Neural progenitor cell (in vitro differentiated cells): Measurements from ENCODE around the gene RPRD2. TPM values are rescaled to one million over a fixed set of nuclear protein-coding genes. Genes with fewer than 3 reads are reported as not detected.
"Not testable (repeated sequence)": the region's sequence is repeated elsewhere in the genome, so short reads cannot be mapped to it uniquely, and the experiment has no call there.

Experiments used
- DNase-seq: peaks from one replicate; pipeline ENCODE4 v3.0.0-alpha.2; 2016; ENCODE audit warnings: low spot score
- H2AFZ ChIP-seq: fragments of 200-600 bp; sonication (generic); replicated peaks from 2 replicates; pipeline ENCODE4 v1.6.1; 2016; ENCODE audit warnings: antibody characterized with exemption
- H3F3A ChIP-seq: fragments of 200-600 bp; sonication (generic); 2 replicates; pipeline ENCODE4 v1.6.1; 2016; ENCODE audit warnings: antibody characterized with exemption, low read depth
- H3K27ac ChIP-seq: fragments of 200-600 bp; sonication (generic); 2 replicates; pipeline ENCODE4 v1.5.1; 2016; ENCODE audit warnings: mild to moderate bottlenecking
- H3K27me3 ChIP-seq: fragments of 200-600 bp; sonication (generic); 2 replicates; pipeline ENCODE4 v1.6.1; 2016; ENCODE audit warnings: mild to moderate bottlenecking, moderate library complexity
- H3K36me3 ChIP-seq: fragments of 200-600 bp; sonication (generic); 2 replicates; pipeline ENCODE4 v1.5.1; 2016
- H3K4me1 ChIP-seq: fragments of 200-600 bp; sonication (generic); 2 replicates; pipeline ENCODE4 v1.6.1; 2016; ENCODE audit warnings: mixed run types
- H3K4me2 ChIP-seq: fragments of 200-600 bp; sonication (generic); 2 replicates; pipeline ENCODE4 v1.6.1; 2016
- H3K4me3 ChIP-seq: fragments of 200-600 bp; sonication (generic); 2 replicates; pipeline ENCODE4 v1.5.1; 2016
- H3K79me2 ChIP-seq: fragments of 200-600 bp; sonication (generic); 2 replicates; pipeline ENCODE4 v1.6.1; 2016; ENCODE audit warnings: low read depth
- H3K9ac ChIP-seq: fragments of 200-600 bp; sonication (generic); 2 replicates; pipeline ENCODE4 v1.6.1; 2016
- H3K9me3 ChIP-seq: fragments of 200-600 bp; sonication (generic); 2 replicates; pipeline ENCODE4 v1.5.1; 2016; ENCODE audit warnings: low read depth
- H4K20me1 ChIP-seq: fragments of 200-600 bp; sonication (generic); 2 replicates; pipeline ENCODE4 v1.6.1; 2016; ENCODE audit warnings: low read depth
- H3K27ac Mint-ChIP-seq: 3 replicates; pipeline ENCODE4 v1.8.0; 2021; ENCODE audit warnings: mixed read lengths
- H3K27me3 Mint-ChIP-seq: 2 replicates; pipeline ENCODE4 v1.8.0; 2022; ENCODE audit warnings: low read depth, mild to moderate bottlenecking, inconsistent platforms, moderate library complexity, mixed read lengths; ENCODE audit not compliant: insufficient read depth
- H3K36me3 Mint-ChIP-seq: 3 replicates; pipeline ENCODE4 v1.8.0; 2021; ENCODE audit warnings: mixed read lengths
- H3K4me1 Mint-ChIP-seq: 3 replicates; pipeline ENCODE4 v1.8.0; 2021; ENCODE audit warnings: mixed read lengths
- H3K4me3 Mint-ChIP-seq: 3 replicates; pipeline ENCODE4 v1.8.0; 2021; ENCODE audit warnings: mild to moderate bottlenecking, moderate library complexity, mixed read lengths
- H3K9me3 Mint-ChIP-seq: 3 replicates; pipeline ENCODE4 v1.8.0; 2020; ENCODE audit warnings: mixed read lengths
- CTCF ChIP-seq: fragments of 200-600 bp; sonication (generic); IDR thresholded peaks from 2 replicates; pipeline ENCODE4 v1.5.1; 2017; ENCODE audit warnings: antibody characterized with exemption, mild to moderate bottlenecking
- EZH2 ChIP-seq: fragments of 200-600 bp; sonication (generic); IDR thresholded peaks from 2 replicates; pipeline ENCODE4 v1.6.1; 2017; ENCODE audit warnings: antibody characterized with exemption, mild to moderate bottlenecking, moderate library complexity
- EZH2phosphoT487 ChIP-seq: fragments of 200-600 bp; sonication (generic); IDR thresholded peaks from 2 replicates; pipeline ENCODE4 v1.6.1; 2017; ENCODE audit warnings: antibody characterized with exemption
- total RNA-seq: library from RNA; depleted of rRNA; stranded (reverse); fragments of >200 nt; gene quantifications from 2 replicates; pipeline ENCODE4 v1.2.3, GENCODE V29; 2015; ENCODE audit warnings: low replicate concordance

The RPRD2 gene
- total RNA-seq, 1 donor from 2014 or later, result 20.0 TPM

GRCh38 chr1:150388241-150388640 lies 24.3 kb downstream of the RPRD2 start:
- H3K79me2 ChIP-seq, result peaks cover 100% of the 10 kb centered on the region
- peaks cover 79% of the 10 kb centered on the region for H4K20me1 ChIP-seq
- H3F3A ChIP-seq, result peaks cover 6% of the 10 kb centered on the region

GRCh38 chr1:150389650-150390049 lies 25.7 kb downstream of the RPRD2 start:
- no peak overlapping the region for H2AFZ ChIP-seq
- no peak overlapping the region for H3K27ac ChIP-seq
- Mint-ChIP-seq H3K9me3 (no peaks in the 10 kb centered on the region), H3K27me3 (peaks cover 3% of the 10 kb centered on the region), H3K27ac (no peak overlapping the region), H3K4me1 (no peaks in the 10 kb centered on the region), H3K36me3 (peaks cover 5% of the 10 kb centered on the region), H3K4me3 (no peak overlapping the region)
- H3F3A ChIP-seq, result peaks cover 6% of the 10 kb centered on the region
- H3K36me3 ChIP-seq, result no peaks in the 10 kb centered on the region
- no peak overlapping the region for H3K9ac ChIP-seq
- no peak overlapping the region for H3K4me2 ChIP-seq
- H4K20me1 ChIP-seq, result peaks cover 68% of the 10 kb centered on the region
- H3K9me3 ChIP-seq, result no peaks in the 10 kb centered on the region
- DNase-seq, result no peak
- TF ChIP-seq EZH2phosphoT487 (no peak), EZH2 (no peak), CTCF (no peak)
- H3K4me3 ChIP-seq, result no peak overlapping the region
- no peaks in the 10 kb centered on the region for H3K4me1 ChIP-seq
- H3K27me3 ChIP-seq, result no peaks in the 10 kb centered on the region
- peaks cover 100% of the 10 kb centered on the region for H3K79me2 ChIP-seq

More at GRCh38 chr1:150388241-150388640, 24.3 kb downstream of the RPRD2 start:
- no peak overlapping the region for H3K4me3 ChIP-seq
- no peak overlapping the region for H2AFZ ChIP-seq
- TF ChIP-seq EZH2phosphoT487 (no peak), EZH2 (no peak), CTCF (no peak)
- no peaks in the 10 kb centered on the region for H3K4me1 ChIP-seq
- peaks cover 3% of the 10 kb centered on the region for H3K36me3 Mint-ChIP-seq
- DNase-seq, result no peak
- H3K4me1 Mint-ChIP-seq, result no peaks in the 10 kb centered on the region
- no peak overlapping the region for H3K27ac ChIP-seq
- no peak overlapping the region for H3K27ac Mint-ChIP-seq
- H3K4me3 Mint-ChIP-seq, result no peak overlapping the region
- H3K4me2 ChIP-seq, result no peak overlapping the region
- no peaks in the 10 kb centered on the region for H3K9me3 Mint-ChIP-seq
- H3K36me3 ChIP-seq, result no peaks in the 10 kb centered on the region
- H3K9ac ChIP-seq, result no peak overlapping the region
- H3K9me3 ChIP-seq, result no peaks in the 10 kb centered on the region
- peaks cover 3% of the 10 kb centered on the region for H3K27me3 Mint-ChIP-seq
- H3K27me3 ChIP-seq, result no peaks in the 10 kb centered on the region

GRCh38 chr1:150392627-150393026 lies 28.7 kb downstream of the RPRD2 start:
- peaks cover 22% of the 10 kb centered on the region for H3K36me3 Mint-ChIP-seq
- H3K4me1 ChIP-seq, result no peaks in the 10 kb centered on the region
- TF ChIP-seq EZH2 (no peak), CTCF (no peak), EZH2phosphoT487 (no peak)
- peaks cover 3% of the 10 kb centered on the region for H3F3A ChIP-seq
- no peaks in the 10 kb centered on the region for H3K9me3 ChIP-seq
- H3K4me3 ChIP-seq, result no peak overlapping the region
- H3K27me3 ChIP-seq, result no peaks in the 10 kb centered on the region
- no peak overlapping the region for H3K9ac ChIP-seq
- peaks cover 100% of the 10 kb centered on the region for H3K79me2 ChIP-seq
- H3K36me3 ChIP-seq, result no peaks in the 10 kb centered on the region
- no peak overlapping the region for H3K4me2 ChIP-seq
- H3K27ac ChIP-seq, result no peak overlapping the region
- H2AFZ ChIP-seq, result no peak overlapping the region
- H3K27me3 Mint-ChIP-seq, result peaks cover 3% of the 10 kb centered on the region
- no peak overlapping the region for H3K4me3 Mint-ChIP-seq
- H3K9me3 Mint-ChIP-seq, result peaks cover 18% of the 10 kb centered on the region
- peaks cover 40% of the 10 kb centered on the region for H4K20me1 ChIP-seq
- DNase-seq, result no peak
- no peaks in the 10 kb centered on the region for H3K4me1 Mint-ChIP-seq
- H3K27ac Mint-ChIP-seq, result peak overlapping the region; percentile 41

- peaks cover 27% of the 10 kb centered on the region for H3K36me3 Mint-ChIP-seq
- not testable (repeated sequence) for H3K4me1 ChIP-seq, H3K4me3 Mint-ChIP-seq, H3K9me3 ChIP-seq, H3K4me2 ChIP-seq, H2AFZ ChIP-seq, H3K36me3 ChIP-seq, H3K27ac ChIP-seq, H3K27me3 Mint-ChIP-seq, H3K9ac ChIP-seq, H3K4me1 Mint-ChIP-seq, DNase-seq, H3K4me3 ChIP-seq, H3K27me3 ChIP-seq, H3K27ac Mint-ChIP-seq, H3F3A ChIP-seq
- H3K9me3 Mint-ChIP-seq, result peaks cover 26% of the 10 kb centered on the region
- Histone ChIP-seq H3K79me2 (peaks cover 97% of the 10 kb centered on the region), H4K20me1 (peaks cover 15% of the 10 kb centered on the region)
Observed at GRCh38 chr1:150395115-150395514, 31.2 kb downstream of the RPRD2 start.
